Aorta (tissue), 5 donors: ENCODE data around the gene ERC2. TPM values are rescaled to one million over a fixed set of nuclear protein-coding genes. Genes with fewer than 3 reads are reported as not detected.
A peak's percentile ranks its signal among the peaks of the same experiment; 100 is the strongest.

Experiments used
- ATAC-seq: fragments of 200-7000 bp; cut with Tn5 transposase; one replicate; pipeline ENCODE4 v1.9.1; 2022; ENCODE audit warnings: moderate library complexity; ENCODE audit not compliant: low FRiP score
- DNase-seq, 2 donors: peaks; one replicate each; pipeline ENCODE4 v3.0.0-alpha.2; 2020
- H3K27ac ChIP-seq, 2 donors: one replicate each; pipeline ENCODE4 v1.5.1; 2013; ENCODE audit warnings: low read length in 2 of 2, mild to moderate bottlenecking in 2 of 2, moderate library complexity in 2 of 2, control low read depth in 1 of 2, inconsistent platforms in 1 of 2, low read depth in 1 of 2
- H3K27me3 ChIP-seq, 2 donors: one replicate each; pipeline ENCODE4 v1.6.1; 2013; ENCODE audit warnings: control low read depth in 1 of 2, low read length in 1 of 2, mild to moderate bottlenecking in 1 of 2, moderate library complexity in 1 of 2; ENCODE audit not compliant: insufficient read depth in 2 of 2, control insufficient read depth in 1 of 2
- H3K36me3 ChIP-seq, 2 donors: one replicate each; pipeline ENCODE4 v1.6.1; 2013; ENCODE audit warnings: control low read depth in 1 of 2, low read length in 1 of 2, mild to moderate bottlenecking in 1 of 2; ENCODE audit not compliant: insufficient read depth in 2 of 2, control insufficient read depth in 1 of 2
- H3K4me1 ChIP-seq, 2 donors: one replicate each; pipeline ENCODE4 v1.6.1; 2013; ENCODE audit warnings: low read length in 2 of 2, control low read depth in 1 of 2, mild to moderate bottlenecking in 1 of 2, moderate library complexity in 1 of 2; ENCODE audit not compliant: insufficient read depth in 2 of 2, control insufficient read depth in 1 of 2
- H3K4me3 ChIP-seq, 2 donors: one replicate each; pipeline ENCODE4 v1.5.1; 2013; ENCODE audit warnings: low read length in 2 of 2, control low read depth in 1 of 2, mild to moderate bottlenecking in 1 of 2
- H3K9me3 ChIP-seq: one replicate; pipeline ENCODE4 v1.6.1; 2013; ENCODE audit warnings: mild to moderate bottlenecking, low read length; ENCODE audit not compliant: control insufficient read depth
- WGBS, 2 donors: extraction: QIAGEN DNeasy Blood & Tissue Kit; methylation state at CpG; one replicate each; pipeline ENCODE4 v1.1.7; 2013; 5-methylcytosine and 5-hydroxymethylcytosine counted together
- intact Hi-C, 2 donors: fragments of 100-400 bp; cut with DNase I; formaldehyde crosslinking; loops; one replicate each; pipeline versions ENCODE4 v1.14.2 to v1.15.0; 2022
- polyA plus RNA-seq, 2 donors: library from polyadenylated mRNA; stranded (reverse); fragments of 200-250 nt; gene quantifications; one replicate each; pipeline ENCODE4 v1.2.3, GENCODE V29; 2013
- total RNA-seq, 2 donors: library from RNA; stranded (reverse); fragmentation: NEBNext Ultra II Directional; extraction: Animal tissue kit (Norgen Biotek cat#: 25700); gene quantifications; one replicate each; pipeline ENCODE4 v1.2.1, GENCODE V29; 2021
- donor health status: healthy with polysubstance abuse.
- donor health status: Bipolar disorder and iron deficiency.
- donor health status: DM: no; HTN: no; CAD: no.
- donor health status: DM: no; HTN: no; CAD: no.
- donor health status: DM: yes; HTN: yes; CAD: no.

ERC2 gene
- total and polyA plus RNA-seq, 4 donors = 0.27 to 0.55 TPM; not detected in 2

DNA sequence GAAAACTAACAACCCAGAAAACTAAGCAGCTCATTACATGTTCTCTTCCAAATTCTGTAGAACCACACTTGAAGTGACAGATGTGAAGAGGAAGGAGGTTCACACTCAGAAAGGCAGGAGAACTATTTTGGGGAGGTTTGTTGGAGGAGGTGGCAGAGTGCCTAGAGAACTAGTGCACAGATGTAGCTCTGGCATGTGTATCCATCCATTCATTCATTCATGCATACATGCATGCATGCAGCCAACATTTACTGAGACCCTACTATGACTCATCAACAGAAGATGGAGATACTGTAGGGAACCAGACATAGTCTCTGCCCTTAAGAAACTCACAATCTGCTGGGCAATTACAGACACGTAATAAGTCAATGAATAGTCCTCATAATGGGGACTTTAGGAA is 116.7 kb downstream of the ERC2 start:
- H3K36me3 ChIP-seq = no peaks in the 10 kb centered on the region
- H3K4me3 ChIP-seq = no peak overlapping the region
- ATAC-seq (no peak), DNase-seq (no peak)
- no peaks in the 10 kb centered on the region for H3K9me3 ChIP-seq
- intact Hi-C loops = no loop called here
- H3K4me1 ChIP-seq = no peaks in the 10 kb centered on the region
- no peak overlapping the region for H3K27ac ChIP-seq
- WGBS, 2 donors = 63 to 67% methylated on average over 1 of the region's 1 CpG
- H3K27me3 ChIP-seq = no peaks in the 10 kb centered on the region

DNA sequence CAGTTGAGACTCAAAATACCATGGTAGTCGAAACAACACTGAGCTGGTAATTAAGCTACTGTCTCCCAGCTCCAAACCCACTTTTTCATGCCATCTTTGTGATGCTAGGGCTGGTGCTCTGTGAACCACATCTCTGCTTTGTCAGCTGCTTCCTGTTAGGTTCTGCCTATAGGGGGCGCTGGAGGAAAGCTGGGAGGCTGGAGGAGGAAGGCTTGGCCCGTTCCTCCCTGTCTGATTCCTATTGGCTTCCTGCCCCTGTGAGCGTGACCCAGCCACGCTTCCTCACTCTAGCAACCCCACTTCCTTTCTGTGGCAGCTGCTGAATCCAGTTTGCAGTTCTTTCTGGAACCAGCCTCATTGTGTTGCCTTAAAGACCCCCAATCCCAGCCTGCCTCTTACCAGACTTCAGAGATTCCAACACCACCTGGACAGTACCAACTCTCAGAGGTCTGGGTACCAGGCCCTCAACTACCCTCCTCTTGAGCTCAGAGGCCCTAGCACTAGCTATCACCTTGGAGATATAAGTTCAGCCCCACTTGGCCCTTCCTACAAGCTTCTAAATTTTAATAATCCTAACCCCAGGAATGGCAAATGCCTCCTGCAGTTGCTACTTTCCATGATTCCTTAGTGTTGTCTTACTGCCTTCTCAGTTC is 120.9 kb downstream of the ERC2 start:
- 26 to 28% methylated on average over 5 of the region's 5 CpGs for WGBS, 2 donors
- Histone ChIP-seq H3K27me3 (no peaks in the 10 kb centered on the region), H3K4me1 (no peaks in the 10 kb centered on the region), H3K9me3 (peaks cover 3% of the 10 kb centered on the region), H3K27ac (no peak overlapping the region), H3K36me3 (no peaks in the 10 kb centered on the region), H3K4me3 (no peak overlapping the region)
- DNase-seq (no peak), ATAC-seq (no peak)
- intact Hi-C loops = loop anchor here in 1 of 2 donors (10.0 kb wide), 1 partner anchor 147 kb away; no protein-coding TSS in a partner anchor

DNA sequence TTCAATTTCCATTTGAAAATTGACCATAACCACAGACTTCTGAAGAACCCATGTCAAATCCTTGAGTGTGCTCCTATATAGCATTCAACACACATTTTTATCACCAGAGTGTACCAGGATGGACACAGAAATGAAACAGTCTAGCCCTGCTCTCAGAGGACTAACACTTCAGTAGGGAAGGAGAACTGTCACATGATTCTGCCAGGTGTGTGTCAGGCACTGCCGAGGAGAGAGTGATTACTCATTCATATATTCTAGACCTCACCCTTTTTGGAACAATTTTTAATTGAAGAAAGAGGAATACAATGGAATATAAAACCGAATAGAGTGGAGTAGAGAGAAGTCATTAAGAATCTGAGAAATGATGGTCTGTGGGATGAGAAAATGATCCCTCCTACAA is 125.8 kb downstream of the ERC2 start:
- Histone ChIP-seq H3K9me3 (peaks cover 3% of the 10 kb centered on the region), H3K4me3 (no peak overlapping the region), H3K36me3 (no peaks in the 10 kb centered on the region), H3K27me3 (peaks cover 0 to 2% of the 10 kb centered on the region in 2 donors), H3K27ac (no peak overlapping the region), H3K4me1 (no peaks in the 10 kb centered on the region)
- ATAC-seq = no peak
- 49 to 59% methylated on average over 2 of the region's 2 CpGs for WGBS, 2 donors
- DNase-seq = no peak
- intact Hi-C loops = loop anchor here in 1 of 2 donors (10.0 kb wide), 1 partner anchor 152 kb away; no protein-coding TSS in a partner anchor

DNA sequence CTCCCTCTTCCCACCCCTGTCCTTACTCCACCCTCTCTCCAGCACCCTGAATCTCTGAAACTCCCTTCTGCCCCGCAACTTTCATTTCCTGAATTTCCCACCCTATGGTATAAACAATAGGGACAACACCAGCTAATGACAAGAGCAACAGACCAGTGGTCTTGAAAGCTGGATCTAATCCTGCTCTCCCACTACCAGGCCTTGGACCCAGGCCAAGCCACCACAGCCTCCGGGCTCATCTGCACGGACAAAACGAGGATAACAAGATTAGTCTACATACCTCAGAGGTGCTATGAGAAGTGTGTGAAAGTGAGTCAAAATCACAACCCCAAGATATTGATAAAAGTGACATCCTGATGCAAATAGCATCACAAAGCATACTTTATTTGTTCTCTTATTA is 128.6 kb downstream of the ERC2 start:
- ATAC-seq = no peak
- intact Hi-C loops = loop anchor here in 1 of 2 donors (10.0 kb wide), 1 partner anchor 155 kb away; no protein-coding TSS in a partner anchor
- no peak overlapping the region for H3K4me3 ChIP-seq
- no peaks in the 10 kb centered on the region for H3K4me1 ChIP-seq
- H3K27me3 ChIP-seq = peaks cover 0 to 2% of the 10 kb centered on the region in 2 donors
- WGBS, 2 donors = 62 to 67% methylated on average over 4 of the region's 4 CpGs
- DNase-seq = no peak
- no peaks in the 10 kb centered on the region for H3K9me3 ChIP-seq
- H3K27ac ChIP-seq = no peak overlapping the region
- no peaks in the 10 kb centered on the region for H3K36me3 ChIP-seq

DNA sequence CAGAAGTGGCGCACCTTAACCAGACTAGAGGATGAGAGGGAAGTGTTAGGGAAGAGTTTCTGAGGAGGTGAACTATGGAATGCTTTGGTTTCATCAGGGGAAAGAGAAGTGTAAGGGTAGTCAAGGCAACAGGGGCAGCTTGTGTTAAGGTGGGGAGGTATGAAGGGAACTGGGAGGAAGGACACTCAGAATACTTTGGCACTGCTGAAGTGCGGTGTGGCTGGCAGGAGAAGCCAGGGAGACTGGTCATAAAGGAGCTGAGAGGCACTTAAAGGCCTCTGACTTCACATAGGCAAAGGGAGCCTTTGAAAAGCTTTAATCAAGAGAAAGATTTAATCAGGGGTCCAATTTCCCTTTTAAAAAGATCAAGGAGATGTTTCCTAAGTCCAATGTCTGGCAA is 129.0 kb downstream of the ERC2 start:
- WGBS, 2 donors = 87 to 93% methylated on average over 2 of the region's 2 CpGs
- H3K36me3 ChIP-seq = no peaks in the 10 kb centered on the region
- DNase-seq (no peak), ATAC-seq (no peak)
- H3K4me3 ChIP-seq = no peak overlapping the region
- H3K27me3 ChIP-seq = peaks cover 0 to 2% of the 10 kb centered on the region in 2 donors
- no peaks in the 10 kb centered on the region for H3K9me3 ChIP-seq
- intact Hi-C loops = no loop called here
- H3K4me1 ChIP-seq = no peaks in the 10 kb centered on the region
- H3K27ac ChIP-seq = no peak overlapping the region

DNA sequence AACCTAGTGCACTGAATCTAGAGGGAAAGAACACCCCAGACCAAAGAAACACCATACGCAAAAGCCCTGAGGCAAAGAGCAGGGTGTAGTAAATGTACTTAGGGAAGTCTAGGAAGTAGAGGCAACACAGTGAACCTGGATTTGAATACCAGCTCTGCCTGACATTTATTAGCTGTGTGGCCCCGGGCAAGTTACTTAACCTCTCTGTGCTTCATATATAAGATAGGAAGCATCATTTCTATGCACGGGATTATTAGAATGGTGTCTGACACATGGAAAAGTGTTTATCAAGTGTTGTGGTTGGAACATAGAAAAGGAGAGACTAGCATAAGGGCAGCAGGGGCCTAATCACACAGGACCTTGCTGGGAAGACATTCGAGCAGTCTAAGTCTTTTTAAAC is 132.2 kb downstream of the ERC2 start:
- Histone ChIP-seq H3K4me3 (no peak overlapping the region), H3K4me1 (no peaks in the 10 kb centered on the region), H3K27ac (no peak overlapping the region), H3K36me3 (no peaks in the 10 kb centered on the region), H3K9me3 (no peaks in the 10 kb centered on the region), H3K27me3 (peaks cover 0 to 2% of the 10 kb centered on the region in 2 donors)
- DNase-seq = no peak
- ATAC-seq = no peak
- intact Hi-C loops = no loop called here
- 92% methylated on average over 4 of the region's 4 CpGs for WGBS, 2 donors

DNA sequence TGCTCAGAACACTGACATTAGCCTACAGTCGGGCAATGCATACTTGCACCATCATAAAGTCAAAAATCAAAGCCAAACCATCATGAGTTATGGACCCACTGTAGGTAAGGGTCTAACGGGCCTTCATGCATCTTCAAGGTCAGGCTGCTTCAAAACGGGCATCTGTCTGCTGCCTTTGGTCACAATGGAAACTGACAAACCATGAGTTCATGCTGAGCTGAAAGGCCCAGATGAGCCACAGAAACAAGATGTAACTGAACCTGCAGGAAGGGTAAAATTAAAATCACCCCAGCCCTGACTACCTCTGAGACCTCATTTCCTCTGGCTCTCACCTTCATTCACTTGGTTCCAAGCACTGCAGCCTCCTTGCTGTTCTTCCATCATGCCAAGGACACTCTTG is 143.8 kb downstream of the ERC2 start:
- intact Hi-C loops = loop anchor here in 1 of 2 donors (5.0 kb wide), 1 partner anchor 1372 kb away; no protein-coding TSS in a partner anchor
- Histone ChIP-seq H3K36me3 (no peaks in the 10 kb centered on the region), H3K27ac (no peak overlapping the region), H3K9me3 (peaks cover 2% of the 10 kb centered on the region), H3K4me1 (no peaks in the 10 kb centered on the region), H3K27me3 (no peaks in the 10 kb centered on the region), H3K4me3 (no peak overlapping the region)
- DNase-seq (no peak), ATAC-seq (no peak)
- WGBS, 2 donors = 90 to 92% methylated on average over 3 of the region's 3 CpGs

DNA sequence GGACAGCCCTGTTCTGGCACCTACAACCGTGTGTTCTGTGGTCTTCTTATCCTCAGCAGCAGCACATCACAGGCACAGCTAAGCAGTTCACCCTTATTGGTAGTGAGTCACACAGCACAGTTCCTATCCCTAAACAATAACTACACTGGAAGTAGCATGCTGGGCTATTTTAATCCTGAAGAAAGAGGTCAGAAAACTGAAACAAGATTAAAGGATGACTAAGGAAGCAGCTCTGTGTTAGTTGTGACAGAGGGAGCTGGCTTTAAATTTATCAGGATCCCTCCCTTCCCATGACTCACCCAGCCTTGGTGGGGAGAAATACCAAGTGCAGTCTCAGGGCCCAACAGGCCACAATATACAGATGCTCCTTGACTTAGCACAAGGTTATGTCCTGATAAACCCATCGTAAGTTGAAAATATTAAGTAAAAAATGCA is 144.3 kb downstream of the ERC2 start:
- no peaks in the 10 kb centered on the region for H3K27me3 ChIP-seq
- H3K27ac ChIP-seq = no peak overlapping the region
- DNase-seq (no peak), ATAC-seq (peak; percentile 51)
- intact Hi-C loops = loop anchor here in 1 of 2 donors (5.0 kb wide), 1 partner anchor 1372 kb away; no protein-coding TSS in a partner anchor
- no peaks in the 10 kb centered on the region for H3K36me3 ChIP-seq
- no peak overlapping the region for H3K4me3 ChIP-seq
- WGBS, 2 donors = 54 to 57% methylated on average over 2 of the region's 2 CpGs
- peaks cover 2% of the 10 kb centered on the region for H3K9me3 ChIP-seq
- H3K4me1 ChIP-seq = no peaks in the 10 kb centered on the region

DNA sequence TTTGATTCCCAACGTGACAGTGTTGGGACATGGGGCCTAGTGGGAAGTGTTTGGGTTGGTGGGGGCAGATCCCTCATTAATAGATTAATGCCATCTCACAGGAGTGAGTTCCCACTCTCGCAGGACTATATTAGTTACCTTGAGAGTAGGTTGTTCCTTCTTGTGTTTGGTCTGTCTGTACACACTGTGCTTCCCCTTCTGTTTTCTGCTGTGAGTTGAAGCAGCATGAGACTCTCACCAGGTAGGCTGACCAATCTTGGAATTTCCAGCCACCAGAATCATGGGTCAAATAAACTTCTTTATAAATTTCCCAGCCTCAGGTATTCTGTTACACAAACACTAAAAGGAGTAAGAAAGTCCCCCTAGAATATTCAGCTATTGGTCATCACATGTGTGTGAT is 145.4 kb downstream of the ERC2 start:
- Histone ChIP-seq H3K9me3 (peaks cover 2% of the 10 kb centered on the region), H3K27ac (no peak overlapping the region), H3K4me1 (no peaks in the 10 kb centered on the region), H3K4me3 (no peak overlapping the region), H3K27me3 (no peaks in the 10 kb centered on the region), H3K36me3 (no peaks in the 10 kb centered on the region)
- ATAC-seq (no peak), DNase-seq (no peak)
- intact Hi-C loops = loop anchor here in 1 of 2 donors (5.0 kb wide), 1 partner anchor 1371 kb away; no protein-coding TSS in a partner anchor
- 71 to 86% methylated on average over 2 of the region's 2 CpGs for WGBS, 2 donors
